ENCODE data around the gene NLRP6.

Gene NLRP6

DNA sequence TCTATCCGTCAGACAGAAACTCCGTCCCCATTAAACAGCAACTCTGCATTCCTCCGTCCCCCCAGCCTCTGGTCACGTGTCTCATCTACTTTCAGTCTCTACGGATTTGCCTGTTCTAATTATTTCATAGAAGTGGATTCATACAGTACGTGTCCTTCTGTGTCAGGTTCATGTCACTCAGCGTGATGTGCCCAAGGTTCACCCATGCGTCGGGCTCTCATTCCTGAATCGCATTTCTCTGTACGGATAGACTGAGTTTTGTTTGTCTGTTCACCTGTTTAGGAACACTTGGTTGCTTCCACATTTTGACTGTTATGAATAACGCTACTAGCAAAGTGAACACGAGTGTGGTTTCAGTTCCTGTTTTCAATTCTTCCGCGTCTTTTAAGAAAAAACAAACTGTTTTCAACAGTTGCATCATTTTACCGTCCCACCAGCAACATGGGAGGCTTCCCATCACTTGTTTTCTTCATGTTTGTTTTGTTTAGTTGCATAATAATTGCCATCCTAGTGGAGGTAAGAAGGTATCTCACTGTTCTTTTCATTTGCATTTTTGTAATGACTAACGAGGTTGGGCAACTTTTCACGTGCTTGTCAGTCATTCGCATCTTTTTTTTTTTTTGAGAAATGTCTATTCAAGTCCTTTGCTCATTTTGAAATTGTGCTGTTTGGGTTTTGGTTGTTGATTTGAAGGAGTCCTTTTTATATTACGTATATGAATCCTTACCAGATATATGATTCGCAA lies 8.9 kb upstream of the NLRP6 start:
- TF ChIP-seq GATA2 (IDR thresholded peaks at IDR 0.05; ENCODE audit: low read depth, low read length) (no peak), GATA3 (IDR thresholded peaks at IDR 0.05; ENCODE audit: low read depth, low read length) (no peak)

DNA sequence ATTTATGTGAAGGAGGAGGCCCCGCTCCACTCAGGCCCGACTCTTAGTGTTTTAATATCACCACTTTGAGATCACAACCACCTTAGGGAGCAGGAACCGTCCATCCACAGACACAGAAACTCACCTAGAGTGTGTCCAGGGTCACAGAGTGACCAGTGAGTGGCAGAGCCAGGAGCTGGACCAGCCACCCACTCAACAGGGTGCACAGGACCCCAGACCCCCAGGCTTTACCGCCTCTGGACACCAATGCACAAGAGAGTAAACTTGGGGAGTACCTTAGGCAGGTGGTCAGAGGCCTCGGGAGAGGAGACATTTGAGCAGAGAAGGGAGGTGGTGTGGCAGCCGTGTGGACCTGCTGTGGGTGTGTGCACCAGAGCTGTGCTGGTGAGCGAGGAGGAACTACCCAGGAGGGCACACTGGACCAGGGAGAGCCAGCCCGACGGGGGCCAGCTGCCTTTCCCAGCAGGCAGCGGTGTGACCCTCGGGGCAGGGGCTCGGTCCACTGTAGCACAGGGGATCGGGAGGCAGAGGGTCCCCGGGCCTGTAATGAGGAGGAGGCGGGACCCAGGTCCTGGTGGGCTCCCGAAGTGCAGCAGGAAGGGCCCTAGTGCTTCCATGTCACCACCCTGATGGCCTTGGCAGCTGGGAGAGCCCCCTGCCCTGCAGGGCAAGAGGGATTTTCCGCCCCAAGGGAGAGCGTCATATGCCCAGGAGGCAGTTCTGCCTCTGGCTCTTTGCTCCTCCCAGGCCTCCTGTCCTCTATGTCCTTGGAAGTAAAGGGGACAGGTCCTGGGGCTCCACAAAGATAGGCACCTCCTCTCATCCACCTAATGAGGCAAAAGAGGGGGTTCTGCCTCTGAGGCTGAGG lies 7.5 kb upstream of the NLRP6 start:
- TF ChIP-seq GATA3 (IDR thresholded peaks at IDR 0.05; ENCODE audit: low read depth, low read length) (no peak), GATA2 (IDR thresholded peaks at IDR 0.05; ENCODE audit: low read depth, low read length) (no peak)

DNA sequence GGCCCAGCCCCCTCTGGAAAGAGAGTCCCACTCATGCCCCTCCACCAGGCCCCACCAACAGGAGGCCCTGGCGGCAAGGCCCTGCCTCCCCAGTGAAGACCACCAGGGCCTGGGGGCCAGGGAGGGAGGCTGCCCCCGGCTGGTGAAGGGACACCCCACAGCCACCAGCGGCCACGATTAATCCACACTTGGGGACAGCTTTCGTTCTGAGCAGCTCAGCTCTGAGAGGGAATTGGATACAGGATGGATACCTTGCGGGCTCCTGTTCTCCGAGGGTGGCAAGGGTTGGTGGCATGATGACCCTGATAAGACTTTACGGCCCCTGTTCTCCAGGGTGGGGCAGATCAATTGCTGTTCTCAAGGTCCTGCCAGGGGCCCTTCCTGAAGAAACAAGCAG lies 6.9 kb upstream of the NLRP6 start:
- TF ChIP-seq GATA2 (IDR thresholded peaks at IDR 0.05; ENCODE audit: low read depth, low read length) = no peak
- TF ChIP-seq GATA3 (IDR thresholded peaks at IDR 0.05; ENCODE audit: low read depth, low read length) = no peak

DNA sequence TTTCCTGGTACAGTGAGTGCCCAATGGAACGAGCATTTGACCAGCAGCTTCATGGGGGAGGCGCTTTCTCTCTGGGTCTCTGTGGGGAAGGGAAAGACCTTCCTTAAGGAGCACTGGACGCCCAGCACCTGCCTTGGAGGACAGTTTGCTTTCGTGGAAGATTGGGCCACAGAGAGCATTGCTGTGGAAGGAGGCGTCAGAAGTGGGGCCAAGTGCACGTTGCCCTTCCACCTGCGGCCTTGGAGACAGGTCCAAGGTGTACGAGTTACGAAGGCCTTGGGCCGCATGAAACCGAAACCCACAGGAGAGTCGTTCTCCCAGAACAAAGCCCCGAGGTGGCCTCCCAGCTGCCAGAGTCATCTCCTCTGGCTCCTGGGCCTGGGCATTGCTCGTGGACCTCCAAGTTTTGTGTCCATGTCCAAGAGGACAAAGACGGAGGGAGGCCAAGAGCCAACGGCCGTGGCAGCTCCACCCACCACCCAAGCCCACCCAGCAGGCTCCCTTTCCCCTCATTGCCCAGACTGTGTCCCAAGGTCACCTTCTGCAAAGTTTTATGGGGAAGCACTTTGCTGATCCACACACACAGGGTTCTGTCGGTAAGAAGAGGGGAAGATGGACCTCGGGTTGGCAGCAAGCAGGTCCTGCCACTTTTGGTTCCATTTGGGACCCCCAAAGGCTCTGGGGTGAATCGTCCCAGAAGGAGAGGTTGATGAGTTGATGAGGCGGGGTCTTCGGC lies 5.8 kb upstream of the NLRP6 start:
- TF ChIP-seq GATA3 (IDR thresholded peaks at IDR 0.05; ENCODE audit: low read depth, low read length) (no peak), GATA2 (IDR thresholded peaks at IDR 0.05; ENCODE audit: low read depth, low read length) (no peak)

DNA sequence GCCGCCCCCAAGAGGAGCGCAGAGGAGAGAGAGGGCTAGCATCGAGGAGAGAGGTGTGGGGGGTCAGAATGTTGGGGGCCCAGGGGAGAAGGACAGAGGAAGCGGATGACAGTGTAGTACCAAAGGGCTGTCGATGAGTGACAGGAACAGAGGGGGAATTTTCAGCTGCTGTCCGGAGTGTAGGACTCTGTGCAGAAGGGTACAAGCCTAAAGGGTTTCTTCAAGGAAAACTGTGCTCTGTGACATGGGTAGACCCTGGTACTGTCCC lies 5.3 kb upstream of the NLRP6 start:
- no peak for TF ChIP-seq GATA3 (IDR thresholded peaks at IDR 0.05; ENCODE audit: low read depth, low read length)
- TF ChIP-seq GATA2 (IDR thresholded peaks at IDR 0.05; ENCODE audit: low read depth, low read length) = no peak

DNA sequence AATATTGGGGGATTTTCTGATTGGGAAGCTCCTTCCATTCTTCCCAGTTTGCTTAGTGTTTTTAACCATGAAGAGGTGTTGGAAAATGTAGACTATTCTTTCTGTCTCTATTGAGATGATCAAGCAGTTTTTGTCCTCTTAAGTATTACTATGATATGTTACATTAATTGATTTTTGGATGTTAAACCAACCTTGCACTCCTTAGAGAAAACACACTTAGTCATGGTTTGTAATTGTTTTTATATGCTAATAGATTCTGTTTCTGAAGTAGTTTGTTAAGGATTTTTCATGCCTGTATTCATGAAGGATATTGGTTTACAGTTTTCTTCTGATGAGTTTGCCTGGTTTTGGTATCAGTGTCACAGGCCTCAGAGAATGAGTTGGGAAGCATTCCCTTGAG lies 2.0 kb upstream of the NLRP6 start:
- TF ChIP-seq GATA3 (IDR thresholded peaks at IDR 0.05; ENCODE audit: low read depth, low read length) (no peak), GATA2 (IDR thresholded peaks at IDR 0.05; ENCODE audit: low read depth, low read length) (no peak)

DNA sequence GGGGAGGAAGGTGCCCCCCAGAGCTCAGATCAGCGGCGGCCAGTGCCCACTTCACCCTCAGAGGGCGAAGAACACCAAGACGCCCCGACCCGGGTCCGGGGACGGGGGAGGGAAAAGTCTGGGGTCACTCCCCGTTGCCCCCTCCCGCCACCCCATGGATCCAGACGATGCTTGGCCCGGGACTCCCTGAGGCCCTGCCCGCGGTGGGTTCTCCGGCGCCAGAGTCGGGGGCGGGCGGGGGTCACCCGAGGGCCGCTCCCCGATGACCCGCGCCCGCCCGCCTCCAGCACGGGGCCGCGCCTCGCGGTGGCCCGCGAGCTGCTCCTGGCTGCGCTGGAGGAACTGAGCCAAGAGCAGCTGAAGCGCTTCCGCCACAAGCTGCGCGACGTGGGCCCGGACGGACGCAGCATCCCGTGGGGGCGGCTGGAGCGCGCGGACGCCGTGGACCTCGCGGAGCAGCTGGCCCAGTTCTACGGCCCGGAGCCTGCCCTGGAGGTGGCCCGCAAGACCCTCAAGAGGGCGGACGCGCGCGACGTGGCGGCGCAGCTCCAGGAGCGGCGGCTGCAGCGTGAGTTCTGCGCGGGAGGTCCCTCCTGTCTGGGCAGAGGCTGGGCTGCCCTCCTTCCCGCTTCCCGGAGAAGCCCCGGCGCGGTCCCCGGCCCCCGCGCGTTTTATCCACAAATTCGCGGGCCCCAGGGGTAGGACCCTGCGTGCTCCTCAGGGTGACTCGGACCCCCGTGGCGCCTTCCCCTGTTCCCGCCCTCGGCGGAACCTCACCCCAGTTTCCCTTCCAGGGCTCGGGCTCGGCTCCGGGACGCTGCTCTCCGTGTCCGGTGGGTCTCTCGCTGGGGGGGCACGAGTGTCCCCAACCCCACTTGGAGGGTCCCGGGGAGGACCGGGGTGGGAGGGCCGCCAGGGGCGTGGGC lies 1.1 kb downstream of the NLRP6 start:
- TF ChIP-seq GATA2 (IDR thresholded peaks at IDR 0.05; ENCODE audit: low read depth, low read length) (no peak), GATA3 (IDR thresholded peaks at IDR 0.05; ENCODE audit: low read depth, low read length) (no peak)

DNA sequence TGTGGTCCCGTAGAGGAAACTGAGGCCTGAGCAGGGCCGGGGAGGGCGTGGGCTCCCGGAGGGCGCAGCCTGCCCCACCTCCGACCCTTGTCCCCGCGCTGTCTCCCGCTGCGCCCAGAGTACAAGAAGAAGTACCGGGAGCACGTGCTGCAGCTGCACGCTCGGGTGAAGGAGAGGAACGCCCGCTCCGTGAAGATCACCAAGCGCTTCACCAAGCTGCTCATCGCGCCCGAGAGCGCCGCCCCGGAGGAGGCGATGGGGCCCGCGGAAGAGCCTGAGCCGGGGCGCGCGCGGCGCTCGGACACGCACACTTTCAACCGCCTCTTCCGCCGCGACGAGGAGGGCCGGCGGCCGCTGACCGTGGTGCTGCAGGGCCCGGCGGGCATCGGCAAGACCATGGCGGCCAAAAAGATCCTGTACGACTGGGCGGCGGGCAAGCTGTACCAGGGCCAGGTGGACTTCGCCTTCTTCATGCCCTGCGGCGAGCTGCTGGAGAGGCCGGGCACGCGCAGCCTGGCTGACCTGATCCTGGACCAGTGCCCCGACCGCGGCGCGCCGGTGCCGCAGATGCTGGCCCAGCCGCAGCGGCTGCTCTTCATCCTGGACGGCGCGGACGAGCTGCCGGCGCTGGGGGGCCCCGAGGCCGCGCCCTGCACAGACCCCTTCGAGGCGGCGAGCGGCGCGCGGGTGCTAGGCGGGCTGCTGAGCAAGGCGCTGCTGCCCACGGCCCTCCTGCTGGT lies 1.9 kb downstream of the NLRP6 start:
- TF ChIP-seq GATA3 (IDR thresholded peaks at IDR 0.05; ENCODE audit: low read depth, low read length) = no peak
- no peak for TF ChIP-seq GATA2 (IDR thresholded peaks at IDR 0.05; ENCODE audit: low read depth, low read length)

DNA sequence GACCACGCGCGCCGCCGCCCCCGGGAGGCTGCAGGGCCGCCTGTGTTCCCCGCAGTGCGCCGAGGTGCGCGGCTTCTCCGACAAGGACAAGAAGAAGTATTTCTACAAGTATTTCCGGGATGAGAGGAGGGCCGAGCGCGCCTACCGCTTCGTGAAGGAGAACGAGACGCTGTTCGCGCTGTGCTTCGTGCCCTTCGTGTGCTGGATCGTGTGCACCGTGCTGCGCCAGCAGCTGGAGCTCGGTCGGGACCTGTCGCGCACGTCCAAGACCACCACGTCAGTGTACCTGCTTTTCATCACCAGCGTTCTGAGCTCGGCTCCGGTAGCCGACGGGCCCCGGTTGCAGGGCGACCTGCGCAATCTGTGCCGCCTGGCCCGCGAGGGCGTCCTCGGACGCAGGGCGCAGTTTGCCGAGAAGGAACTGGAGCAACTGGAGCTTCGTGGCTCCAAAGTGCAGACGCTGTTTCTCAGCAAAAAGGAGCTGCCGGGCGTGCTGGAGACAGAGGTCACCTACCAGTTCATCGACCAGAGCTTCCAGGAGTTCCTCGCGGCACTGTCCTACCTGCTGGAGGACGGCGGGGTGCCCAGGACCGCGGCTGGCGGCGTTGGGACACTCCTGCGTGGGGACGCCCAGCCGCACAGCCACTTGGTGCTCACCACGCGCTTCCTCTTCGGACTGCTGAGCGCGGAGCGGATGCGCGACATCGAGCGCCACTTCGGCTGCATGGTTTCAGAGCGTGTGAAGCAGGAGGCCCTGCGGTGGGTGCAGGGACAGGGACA lies 2.7 kb downstream of the NLRP6 start:
- no peak for TF ChIP-seq GATA2 (IDR thresholded peaks at IDR 0.05; ENCODE audit: low read depth, low read length)
- no peak for TF ChIP-seq GATA3 (IDR thresholded peaks at IDR 0.05; ENCODE audit: low read depth, low read length)

DNA sequence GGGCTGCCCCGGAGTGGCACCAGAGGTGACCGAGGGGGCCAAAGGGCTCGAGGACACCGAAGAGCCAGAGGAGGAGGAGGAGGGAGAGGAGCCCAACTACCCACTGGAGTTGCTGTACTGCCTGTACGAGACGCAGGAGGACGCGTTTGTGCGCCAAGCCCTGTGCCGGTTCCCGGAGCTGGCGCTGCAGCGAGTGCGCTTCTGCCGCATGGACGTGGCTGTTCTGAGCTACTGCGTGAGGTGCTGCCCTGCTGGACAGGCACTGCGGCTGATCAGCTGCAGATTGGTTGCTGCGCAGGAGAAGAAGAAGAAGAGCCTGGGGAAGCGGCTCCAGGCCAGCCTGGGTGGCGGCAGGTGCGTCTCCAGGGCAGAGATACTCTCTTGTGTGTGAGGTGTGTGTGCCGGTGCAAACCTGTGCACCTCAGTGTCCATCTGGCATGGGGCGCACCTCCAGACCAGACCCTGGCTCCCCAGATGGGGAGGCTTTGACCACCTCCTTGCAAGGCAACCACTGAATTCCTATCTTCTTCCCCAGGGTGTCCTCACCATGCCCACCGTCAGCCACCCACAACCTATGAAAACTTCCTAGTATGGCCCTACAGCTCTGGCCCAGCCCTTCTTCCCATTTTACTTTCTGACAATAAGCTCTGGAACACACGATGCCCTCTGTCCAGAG lies 3.4 kb downstream of the NLRP6 start:
- TF ChIP-seq GATA2 (IDR thresholded peaks at IDR 0.05; ENCODE audit: low read depth, low read length) (no peak), GATA3 (IDR thresholded peaks at IDR 0.05; ENCODE audit: low read depth, low read length) (no peak)

DNA sequence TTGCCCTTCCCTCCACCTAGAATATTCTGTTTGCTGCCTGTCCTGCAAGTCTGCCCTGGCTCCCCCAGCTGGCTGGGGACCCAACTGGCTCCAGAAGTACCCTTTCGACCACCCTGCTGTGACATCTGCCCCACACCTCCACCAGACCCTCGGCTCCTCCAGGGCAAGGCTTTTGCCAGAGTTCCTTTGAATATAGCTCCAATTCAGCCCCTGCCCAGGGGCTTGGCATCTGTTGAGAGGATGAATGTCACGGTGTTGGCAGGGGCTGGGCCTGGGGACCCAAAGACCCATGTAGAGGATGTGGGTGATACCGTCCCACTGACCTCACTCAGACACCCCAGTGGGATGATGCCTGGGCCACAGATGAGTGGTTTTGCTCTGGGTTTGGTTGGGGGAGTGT lies 4.0 kb downstream of the NLRP6 start:
- TF ChIP-seq GATA3 (IDR thresholded peaks at IDR 0.05; ENCODE audit: low read depth, low read length) (no peak), GATA2 (IDR thresholded peaks at IDR 0.05; ENCODE audit: low read depth, low read length) (no peak)
